GM18502 (cell line): ENCODE measurements around the gene ADI1.

Experiments used
- ATAC-seq: cut with Tn5 transposase; IDR thresholded peaks from one replicate; pipeline ENCODE4 v1.9.1; 2021; ENCODE audit warnings: mild to moderate bottlenecking; ENCODE audit not compliant: unreplicated experiment, poor library complexity

Gene ADI1, protein sequence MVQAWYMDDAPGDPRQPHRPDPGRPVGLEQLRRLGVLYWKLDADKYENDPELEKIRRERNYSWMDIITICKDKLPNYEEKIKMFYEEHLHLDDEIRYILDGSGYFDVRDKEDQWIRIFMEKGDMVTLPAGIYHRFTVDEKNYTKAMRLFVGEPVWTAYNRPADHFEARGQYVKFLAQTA

DNA sequence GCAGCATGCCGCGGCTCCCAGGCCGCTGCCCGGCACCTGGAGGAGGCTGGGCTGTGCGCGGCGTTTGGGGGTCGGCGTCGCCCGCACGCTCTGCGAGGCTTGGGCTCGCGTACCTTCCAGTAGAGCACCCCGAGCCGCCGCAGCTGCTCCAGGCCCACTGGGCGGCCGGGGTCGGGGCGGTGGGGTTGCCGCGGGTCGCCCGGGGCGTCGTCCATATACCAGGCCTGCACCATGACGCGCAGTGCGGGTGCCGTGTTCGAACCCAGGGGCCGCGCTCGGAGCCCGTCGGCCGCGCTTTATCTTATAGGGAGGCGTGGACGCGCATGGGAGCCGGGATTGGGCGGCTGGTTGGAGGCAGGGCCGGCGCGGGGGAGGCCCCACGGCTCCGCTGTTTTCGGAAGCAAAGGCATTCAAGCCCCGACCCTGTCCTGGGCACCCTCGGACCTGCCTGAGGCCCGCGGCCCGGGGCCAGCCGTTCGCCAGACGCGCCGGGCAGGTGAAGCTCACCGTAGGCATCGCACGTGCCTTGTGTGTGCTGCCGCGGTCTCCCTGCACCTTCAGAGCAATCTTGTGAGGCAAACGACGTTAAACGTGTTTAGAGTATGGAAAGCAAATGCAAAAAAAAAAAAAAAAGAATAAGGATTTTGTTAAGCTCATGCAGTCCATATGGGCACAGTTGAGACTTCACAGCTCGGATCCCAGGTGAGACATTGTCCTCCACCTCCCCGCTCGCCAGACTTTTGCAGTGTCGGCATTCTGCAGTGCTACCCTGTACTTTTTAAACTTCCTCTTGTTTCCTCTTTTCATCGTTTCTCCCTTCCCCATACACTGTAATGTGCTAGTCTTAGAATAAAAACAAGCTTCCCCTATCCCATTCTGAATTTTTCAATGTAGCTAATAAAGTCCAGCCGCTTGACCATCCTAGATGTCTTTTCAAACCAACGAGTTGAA is at the start of gene ADI1:
TSS of gene ADI1 (minus strand) at position 277 of the 951 bp plus-strand sequence. CDS start at position 233, 44 bp downstream.
- peak; percentile 72 for ATAC-seq

GRCh38 chr2:3566806-3567205 is 47.5 kb upstream of the ADI1 start:
- ATAC-seq = no peak

GRCh38 chr2:3565117-3565516 is 45.8 kb upstream of the ADI1 start:
- no peak for ATAC-seq

DNA sequence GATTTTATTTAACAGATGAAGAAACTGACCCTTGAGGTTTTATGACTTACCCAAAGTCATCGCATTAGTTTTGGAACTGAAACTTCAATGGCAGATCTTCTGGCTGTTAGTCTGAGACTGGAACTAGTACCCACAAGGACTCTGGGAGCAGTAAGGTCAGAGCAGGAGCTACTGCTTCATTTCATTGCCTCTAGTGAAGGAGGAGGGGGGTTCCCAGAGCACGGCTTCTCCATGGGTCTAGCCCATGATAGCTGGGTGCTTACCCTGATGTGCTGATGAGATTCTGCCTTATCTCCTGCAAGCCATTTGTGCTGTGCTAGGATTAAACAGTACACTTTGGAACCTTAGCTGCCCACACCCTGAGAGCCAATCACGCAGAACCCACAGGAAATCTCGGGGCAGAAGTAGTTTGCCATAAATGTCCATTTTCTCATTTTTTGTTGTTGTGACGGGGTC is 44.2 kb upstream of the ADI1 start:
- ATAC-seq = peak; percentile 65

- peak; percentile 96 for ATAC-seq
Measured at GRCh38 chr2:3558205-3559014, 39.1 kb upstream of the ADI1 start, which contains the start of gene RNASEH1. Gene RNASEH1 (minus strand): TSS chr2:3558333. CDS start chr2:3558260, 73 bp downstream.

DNA sequence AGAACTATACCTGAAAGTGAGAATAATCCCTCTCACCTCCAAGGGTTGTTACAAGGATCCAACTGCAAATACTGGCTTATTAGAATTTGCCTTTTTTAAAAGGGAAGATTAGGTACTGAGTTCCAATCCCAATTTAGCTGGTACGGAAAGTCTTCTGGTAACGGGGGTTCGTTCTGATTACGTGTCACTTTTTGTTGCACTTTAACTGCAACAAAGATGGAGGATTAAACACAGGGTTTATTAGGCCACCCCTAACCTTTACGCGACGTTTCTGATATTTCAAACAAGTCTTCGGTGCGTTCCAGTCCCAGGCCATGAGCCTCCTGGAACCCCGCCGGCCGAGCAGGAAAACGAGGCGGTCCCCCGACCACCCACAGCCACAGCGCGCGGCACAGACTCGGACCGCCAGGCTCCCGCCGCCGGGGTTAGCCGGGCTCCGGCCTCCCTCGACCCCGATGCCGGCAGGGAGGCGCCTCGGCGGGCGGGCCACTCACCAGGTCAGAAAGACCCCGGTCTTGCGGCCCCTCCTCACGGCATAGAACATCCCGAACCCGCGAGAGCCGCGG is 38.4 kb upstream of the ADI1 start:
- peak; percentile 31 for ATAC-seq

DNA sequence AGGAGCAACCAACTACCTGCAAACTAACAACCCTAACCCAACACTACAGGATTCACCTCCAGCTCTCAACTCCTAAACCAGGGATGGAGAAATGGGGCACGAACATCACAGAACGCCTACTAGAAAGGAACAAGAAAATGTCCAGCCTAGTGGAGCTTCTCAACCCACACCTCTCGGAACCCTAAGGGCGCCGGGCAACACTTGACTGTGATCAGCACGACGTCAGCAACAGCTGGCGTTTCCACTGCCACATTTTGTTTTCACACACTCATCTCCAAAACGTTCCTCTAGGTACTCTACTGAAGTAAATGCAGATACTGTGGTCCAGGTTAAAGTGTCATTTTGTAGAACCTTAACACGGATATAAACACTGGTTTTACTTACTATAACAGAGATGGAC is 34.6 kb upstream of the ADI1 start:
- ATAC-seq = no peak

- ATAC-seq = no peak
Measured at GRCh38 chr2:3547915-3548314, 28.6 kb upstream of the ADI1 start.

DNA sequence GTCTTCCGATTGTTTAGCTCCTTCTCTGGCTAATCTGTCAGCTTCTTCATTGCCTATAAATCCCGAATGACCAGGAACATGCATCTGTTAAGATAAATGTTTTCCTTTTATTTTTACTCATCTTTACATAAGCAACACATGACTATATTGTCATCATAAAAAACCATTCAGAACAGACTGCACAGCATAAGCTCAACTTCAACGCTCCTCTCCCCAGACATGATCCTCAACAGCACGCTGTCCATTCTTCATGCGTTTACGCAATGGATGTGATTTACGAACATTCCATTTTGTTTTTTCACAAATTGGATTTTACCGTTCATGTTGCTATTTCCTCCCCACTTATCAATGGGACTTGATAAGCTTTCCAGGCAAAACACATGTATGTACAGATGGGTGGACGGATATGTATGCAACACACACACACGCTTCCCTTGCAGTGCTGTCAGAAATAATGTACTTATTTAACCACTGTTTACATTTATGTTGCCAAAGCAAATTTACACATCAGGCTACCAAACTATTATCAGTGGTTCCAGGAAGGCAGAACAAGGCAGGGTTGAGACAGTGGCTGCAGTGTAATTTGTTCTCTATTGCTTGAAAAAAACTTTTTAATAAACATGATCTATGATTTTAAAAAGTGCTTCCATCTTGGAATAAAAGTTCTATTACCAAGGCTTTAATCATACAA is 26.6 kb upstream of the ADI1 start:
- ATAC-seq = no peak

DNA sequence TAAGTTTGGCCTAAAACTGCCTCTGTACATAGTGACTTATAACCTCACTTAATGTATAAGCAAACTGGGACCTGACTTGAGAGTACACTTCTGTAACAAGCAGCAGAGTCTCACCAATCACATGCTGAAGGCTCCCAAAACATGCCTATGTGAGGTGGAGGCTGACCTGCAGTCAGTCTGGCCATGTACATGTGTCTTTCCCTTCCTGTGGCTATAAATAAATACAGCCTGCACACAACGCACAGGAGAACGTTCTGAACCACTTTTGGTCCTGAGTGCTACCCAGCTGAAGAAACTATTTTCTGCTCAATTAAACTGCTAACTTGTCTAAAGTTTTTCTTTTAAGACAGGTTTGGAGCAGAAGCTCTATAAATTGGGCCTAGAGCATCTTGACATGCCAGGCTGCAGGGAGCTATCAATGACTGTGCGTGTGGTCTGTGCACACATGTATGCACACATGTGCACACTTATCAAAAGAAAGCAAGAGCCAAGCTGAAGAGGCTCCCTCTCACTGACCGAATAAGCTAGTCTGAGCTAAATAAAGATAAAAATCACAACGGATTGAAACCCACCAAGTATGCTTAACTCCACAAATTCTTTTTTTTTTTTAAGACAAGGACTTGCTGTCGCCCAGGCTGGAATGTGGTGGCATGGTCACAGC is 23.8 kb upstream of the ADI1 start:
- ATAC-seq = no peak

- no peak for ATAC-seq
Measured at GRCh38 chr2:3542107-3542506, 22.8 kb upstream of the ADI1 start.

DNA sequence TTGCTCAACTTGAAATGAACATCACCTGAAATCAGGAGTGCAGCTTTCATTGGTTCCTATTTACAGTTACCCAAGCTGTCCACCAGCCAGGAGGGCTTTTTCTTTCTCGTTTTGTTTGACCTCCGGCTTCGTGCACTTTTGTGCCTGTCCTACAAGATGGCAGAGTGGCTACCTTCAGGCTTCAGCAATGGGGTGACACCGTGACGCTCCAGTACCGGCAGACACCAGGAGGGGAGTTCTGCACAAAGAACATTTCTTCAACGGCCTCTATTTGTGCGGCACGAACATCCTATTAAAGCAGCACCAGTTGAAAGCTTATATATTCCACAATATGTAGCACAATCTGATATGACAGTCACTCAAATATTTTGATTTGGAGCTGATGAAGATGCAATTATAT is 20.5 kb upstream of the ADI1 start:
- ATAC-seq = no peak

DNA sequence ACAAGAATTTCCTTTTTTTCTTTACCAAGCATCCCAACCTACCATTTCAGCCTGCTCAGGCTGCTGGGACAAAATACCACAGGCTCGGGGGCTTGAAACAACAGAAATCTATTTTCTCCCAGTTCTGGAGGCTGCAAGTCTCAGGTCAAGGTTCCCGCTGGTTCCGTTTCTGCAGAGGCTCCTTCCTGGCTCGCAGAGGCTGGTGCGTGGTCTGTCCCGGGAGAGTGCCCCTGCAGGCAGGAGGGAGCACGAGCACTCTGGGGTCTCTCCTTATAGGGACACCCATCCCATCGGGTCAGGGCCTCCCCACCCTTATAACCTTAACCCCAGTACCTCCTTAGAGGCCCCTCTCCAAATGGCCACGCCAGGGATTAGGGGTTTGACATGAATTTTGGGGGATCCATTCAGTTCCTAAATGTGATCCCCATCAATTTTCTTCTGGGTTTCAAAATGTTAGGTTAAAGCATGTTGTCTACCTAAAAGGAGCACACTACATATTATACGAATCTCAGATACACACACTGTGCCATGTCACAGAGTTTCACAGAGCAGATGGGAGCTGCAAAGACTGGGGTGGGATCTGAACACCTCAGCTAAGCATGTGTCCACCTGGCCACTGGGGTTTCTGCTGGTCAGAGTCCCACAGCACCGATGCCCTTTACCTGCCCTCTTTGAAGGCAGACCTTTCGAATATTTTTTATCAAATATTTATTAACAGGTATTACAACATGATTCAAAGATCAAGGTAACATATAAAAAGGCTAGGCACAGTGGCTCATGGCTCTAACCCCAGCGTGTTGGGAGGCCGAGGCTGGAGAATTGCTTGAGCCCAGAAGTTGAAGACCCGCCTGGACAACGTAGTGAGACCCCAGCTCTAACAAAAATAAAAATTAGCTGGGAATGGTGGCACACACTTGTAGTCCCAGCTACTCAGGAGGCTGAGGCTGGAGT is 17.6 kb upstream of the ADI1 start:
- ATAC-seq = no peak

DNA sequence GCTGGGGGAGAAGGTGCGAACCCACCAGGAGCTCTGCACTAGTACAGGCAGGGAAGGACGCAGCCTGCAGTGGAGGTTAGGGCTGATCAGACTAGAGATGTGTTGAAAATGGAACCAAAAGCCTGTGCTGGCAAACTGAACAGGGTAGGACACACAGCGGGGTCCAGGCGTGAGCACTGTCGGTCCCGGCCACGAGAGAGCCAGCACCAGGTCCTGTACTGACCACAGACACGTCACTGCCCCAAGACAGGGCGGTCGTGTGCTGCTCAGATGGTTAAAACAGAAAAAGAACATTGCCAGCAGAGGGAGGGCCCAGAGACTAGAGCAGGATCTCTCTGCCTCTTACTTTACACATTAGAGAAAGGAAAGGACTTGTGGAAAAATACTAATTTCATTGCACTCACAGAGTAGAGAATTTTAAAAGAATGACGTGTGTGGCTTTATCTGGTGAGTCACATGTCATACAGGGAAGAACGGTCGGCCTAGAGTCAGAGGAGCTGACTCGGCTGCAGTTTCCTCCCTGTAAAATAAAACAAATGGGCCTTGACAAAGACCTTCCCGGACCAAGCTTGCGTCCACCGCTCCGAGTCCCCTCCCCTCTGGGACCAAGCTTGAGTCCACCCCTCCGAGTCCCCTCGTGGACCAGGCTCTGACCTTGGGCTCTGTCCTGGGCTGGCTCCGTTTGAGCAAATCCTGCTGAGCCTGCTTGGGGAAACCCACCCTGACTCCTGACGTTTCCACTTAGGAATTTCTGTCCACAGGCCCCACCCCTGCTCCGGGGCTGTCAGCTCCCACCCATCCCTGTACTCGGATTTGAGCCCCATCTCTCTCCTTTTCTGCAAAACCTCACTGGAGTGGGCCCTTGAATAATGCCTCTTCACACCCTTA is 16.7 kb upstream of the ADI1 start:
- no peak for ATAC-seq

GRCh38 chr2:3535467-3535793 is 16.1 kb upstream of the ADI1 start:
- no peak for ATAC-seq

DNA sequence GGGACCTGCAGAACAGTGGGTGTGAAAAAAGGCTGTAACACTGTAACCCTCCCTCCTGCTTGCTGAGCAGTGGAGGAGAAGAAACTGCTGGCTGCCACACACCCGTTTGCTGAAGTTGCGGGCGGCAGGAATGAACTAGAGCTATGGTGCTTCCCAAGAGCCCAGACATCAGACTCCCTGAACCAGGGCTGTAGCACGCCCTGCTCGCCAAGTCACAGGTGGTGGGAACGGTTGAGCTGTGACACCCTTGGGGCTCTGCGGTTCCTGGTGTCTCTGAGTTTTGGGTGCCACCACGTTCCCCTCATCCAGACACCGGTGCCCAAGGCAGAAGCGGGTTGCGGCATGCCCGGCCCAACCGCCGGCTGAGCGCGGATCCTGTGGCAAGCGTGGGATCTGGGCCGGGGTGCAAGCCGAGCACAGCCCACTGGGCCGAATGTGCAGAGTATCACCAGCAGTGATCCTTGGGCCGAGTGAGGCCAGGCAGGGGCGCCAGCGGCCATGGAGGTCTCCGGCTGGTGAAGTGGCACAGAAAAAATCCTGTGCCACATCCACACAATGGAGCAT is 15.0 kb upstream of the ADI1 start:
- ATAC-seq = no peak

- no peak for ATAC-seq
Measured at GRCh38 chr2:3533836-3534235, 14.5 kb upstream of the ADI1 start.
